Keratinocyte (primary cell): ENCODE data around the gene SLC6A3. TPM values are rescaled to one million over a fixed set of nuclear protein-coding genes. Genes with fewer than 3 reads are reported as not detected.

Experiments used
- DNase-seq: peaks from one replicate; pipeline ENCODE4 v3.0.0-alpha.2; 2011; ENCODE audit warnings: low read depth, missing footprints, low spot score
- FAIRE-seq: peaks from 2 replicates; lab custom pipeline; 2011; peaks lifted over from hg19 to GRCh38; lab: Jason Lieb, UNC
- H2AFZ ChIP-seq: 2 replicates; pipeline ENCODE4 v1.6.0; 2012; ENCODE audit warnings: low read length, control low read depth, inconsistent platforms; ENCODE audit not compliant: control insufficient read depth
- H3K27ac ChIP-seq: 2 replicates; pipeline ENCODE4 v1.5.1; 2011; ENCODE audit warnings: low read length; ENCODE audit not compliant: control insufficient read depth, insufficient read depth
- H3K27me3 ChIP-seq: 3 replicates; pipeline ENCODE4 v1.6.0; 2011; ENCODE audit warnings: low read length; ENCODE audit not compliant: control insufficient read depth, insufficient read depth; ENCODE audit errors: extremely low read depth
- H3K36me3 ChIP-seq, 2 experiments: 2 replicates in 1 of 2; 3 replicates in 1 of 2; pipeline ENCODE4 v1.5.1; 2011; ENCODE audit warnings: low read length in 2 of 2, mild to moderate bottlenecking in 1 of 2; ENCODE audit not compliant: control insufficient read depth in 2 of 2, insufficient read depth in 2 of 2; ENCODE audit errors: extremely low read depth in 1 of 2
- H3K4me1 ChIP-seq: 3 replicates; pipeline ENCODE4 v1.5.1; 2011; ENCODE audit warnings: low read length; ENCODE audit not compliant: control insufficient read depth, insufficient read depth; ENCODE audit errors: extremely low read depth
- H3K4me2 ChIP-seq: 3 replicates; pipeline ENCODE4 v1.6.0; 2011; ENCODE audit warnings: low read depth, low read length; ENCODE audit not compliant: control insufficient read depth, insufficient read depth; ENCODE audit errors: extremely low read depth
- H3K4me3 ChIP-seq, 3 experiments: fragments of 200-600 bp in 1 of 3; sonication (generic) in 1 of 3; 2 replicates in 2 of 3; 3 replicates in 1 of 3; pipeline ENCODE4 v1.5.1; 2011 to 2016; ENCODE audit warnings: low read length in 3 of 3, mild to moderate bottlenecking in 3 of 3, control low read depth in 2 of 3, inconsistent platforms in 1 of 3, low read depth in 1 of 3, mixed read lengths in 1 of 3, mixed run types in 1 of 3, moderate library complexity in 1 of 3; ENCODE audit not compliant: control insufficient read depth in 2 of 3, insufficient read depth in 2 of 3; ENCODE audit errors: extremely low read depth in 1 of 3
- H3K79me2 ChIP-seq: 2 replicates; pipeline ENCODE4 v1.6.0; 2012; ENCODE audit warnings: low read length; ENCODE audit not compliant: control insufficient read depth, insufficient read depth
- H3K9ac ChIP-seq: 3 replicates; pipeline ENCODE4 v1.6.0; 2011; ENCODE audit warnings: low read length; ENCODE audit not compliant: control insufficient read depth, insufficient read depth; ENCODE audit errors: extremely low read depth
- H3K9me1 ChIP-seq: 3 replicates; pipeline ENCODE4 v1.6.0; 2011; ENCODE audit warnings: low read length; ENCODE audit not compliant: control insufficient read depth, insufficient read depth; ENCODE audit errors: extremely low read depth
- H3K9me3 ChIP-seq: 2 replicates; pipeline ENCODE4 v1.5.1; 2012; ENCODE audit warnings: low read depth, low read length; ENCODE audit not compliant: control insufficient read depth
- H4K20me1 ChIP-seq: 3 replicates; pipeline ENCODE4 v1.6.0; 2011; ENCODE audit warnings: low read length; ENCODE audit not compliant: control insufficient read depth, insufficient read depth; ENCODE audit errors: extremely low read depth
- CTCF ChIP-seq, 3 experiments: IDR thresholded peaks in 1 of 3; conservative IDR thresholded peaks in 1 of 3; optimal IDR thresholded peaks in 1 of 3; 2 replicates in 2 of 3; 3 replicates in 1 of 3; pipeline versions ENCODE3 to v1.5.1; 2011; ENCODE audit warnings: low read length in 3 of 3, mild to moderate bottlenecking in 3 of 3, moderate library complexity in 2 of 3, control low read depth in 1 of 3, inconsistent platforms in 1 of 3; ENCODE audit not compliant: insufficient read depth in 2 of 3; ENCODE audit errors: extremely low read depth in 1 of 3
- EZH2 ChIP-seq: IDR thresholded peaks from one replicate; pipeline ENCODE4 v1.6.1; 2012; ENCODE audit warnings: inconsistent platforms, mild to moderate bottlenecking, low read length, moderate library complexity
- dilution Hi-C: fragments of 300-500 bp; cut with MboI; formaldehyde crosslinking; loops from one replicate; pipeline ENCODE4 v1.7.0; 2020; ENCODE audit warnings: low sequenced_read_pairs; ENCODE audit not compliant: extremely low pct_ligation_motif_present
- polyA plus RNA-seq, 5 experiments: library from polyadenylated mRNA; depleted of rRNA in 3 of 5; stranded (reverse) in 3 of 5; stranded (forward) in 1 of 5; unstranded in 1 of 5; fragments of >200 nt; gene quantifications; 1 replicate in 1 of 5; 2 replicates in 3 of 5; 3 replicates in 1 of 5; pipeline versions ENCODE4 v1.2.1 to v1.2.3, GENCODE V29; 2011 to 2012; ENCODE audit warnings: missing spikeins in 2 of 5, low read depth in 1 of 5, low replicate concordance in 1 of 5

SLC6A3 gene
- polyA plus RNA-seq, 1 donor (not counting 4 experiments of a cell fraction or from before 2014, with no cell fraction given) = 0.03 TPM

GRCh38 chr5:1466631-1467265 lies 21.5 kb upstream of the SLC6A3 start:
- DNase-seq (no peak), FAIRE-seq (no peak)
- no peak overlapping the region for H3K4me3 ChIP-seq
- H4K20me1 ChIP-seq = no peaks in the 10 kb centered on the region
- no peaks in the 10 kb centered on the region for H3K79me2 ChIP-seq
- dilution Hi-C loops = no loop called here
- H2AFZ ChIP-seq = no peak overlapping the region
- H3K4me1 ChIP-seq = peaks cover 5% of the 10 kb centered on the region
- H3K9ac ChIP-seq = no peak overlapping the region
- no peak overlapping the region for H3K27ac ChIP-seq
- no peaks in the 10 kb centered on the region for H3K9me1 ChIP-seq
- no peaks in the 10 kb centered on the region for H3K27me3 ChIP-seq
- no peak overlapping the region for H3K4me2 ChIP-seq
- peaks cover 22 to 24% of the 10 kb centered on the region in 2 experiments for H3K36me3 ChIP-seq
- TF ChIP-seq EZH2 (no peak), CTCF (optimal IDR thresholded peaks at IDR 0.05 in 1 of 3, IDR thresholded peaks at IDR 0.05 in 1 of 3, conservative IDR thresholded peaks at IDR 0.05 in 1 of 3; ENCODE audit: extremely low read depth in 1 of 3, insufficient read depth in 2 of 3, low read length in 3 of 3) (no peak)
- peaks cover 3% of the 10 kb centered on the region for H3K9me3 ChIP-seq

GRCh38 chr5:1465966-1466471 lies 20.8 kb upstream of the SLC6A3 start:
- dilution Hi-C loops = no loop called here
- Histone ChIP-seq H3K27me3 (no peaks in the 10 kb centered on the region), H3K4me3 (no peak overlapping the region), H3K79me2 (no peaks in the 10 kb centered on the region), H3K36me3 (peaks cover 24 to 27% of the 10 kb centered on the region in 2 experiments), H3K4me1 (peaks cover 5% of the 10 kb centered on the region), H3K27ac (no peak overlapping the region), H4K20me1 (no peaks in the 10 kb centered on the region), H3K9me3 (peaks cover 3% of the 10 kb centered on the region), H3K9me1 (no peaks in the 10 kb centered on the region), H3K4me2 (no peak overlapping the region), H2AFZ (no peak overlapping the region), H3K9ac (no peak overlapping the region)
- TF ChIP-seq CTCF (optimal IDR thresholded peaks at IDR 0.05 in 1 of 3, IDR thresholded peaks at IDR 0.05 in 1 of 3, conservative IDR thresholded peaks at IDR 0.05 in 1 of 3; ENCODE audit: extremely low read depth in 1 of 3, insufficient read depth in 2 of 3, low read length in 3 of 3) (no peak), EZH2 (no peak)
- DNase-seq = no peak
- no peak for FAIRE-seq
